Smooth muscle cell (in vitro differentiated cells): Measurements from ENCODE around the gene NR1I2. TPM values are rescaled to one million over a fixed set of nuclear protein-coding genes. Genes with fewer than 3 reads are reported as not detected.

Experiments
- polyA plus RNA-seq: library from polyadenylated mRNA; unstranded; fragments of >200 nt; fragmentation: Nextera tagmentation; extraction: Ambion mirVana; gene quantifications from 2 replicates; pipeline ENCODE4 v1.2.1, GENCODE V29; 2016
- total RNA-seq: library from RNA; depleted of rRNA; stranded (reverse); fragments of >200 nt; gene quantifications from 2 replicates; pipeline ENCODE4 v1.2.3, GENCODE V29; 2014

NR1I2 gene
- total and polyA plus RNA-seq, 2 experiments from 2014 or later, result not detected

Other genes starting within 250 kb of the NR1I2 start
- 0.04 TPM in 1 of 2 replicates, not detected in the other for gene CD80, start 222.5 kb upstream of the NR1I2 start, total RNA-seq
- gene CD80, start 222.5 kb upstream of the NR1I2 start, polyA plus RNA-seq, result not detected in 2 replicates
- 1.3 and 3.3 TPM in 2 replicates for gene ADPRH, start 202.6 kb upstream of the NR1I2 start, total RNA-seq
- gene ADPRH, start 202.6 kb upstream of the NR1I2 start, polyA plus RNA-seq, result 2.2 and 2.9 TPM in 2 replicates
- gene PLA1A, start 184.2 kb upstream of the NR1I2 start, total RNA-seq, result not detected in 2 replicates
- not detected in 2 replicates for gene PLA1A, start 184.2 kb upstream of the NR1I2 start, polyA plus RNA-seq
- gene POPDC2, start 121.5 kb upstream of the NR1I2 start, total RNA-seq, result 1.2 and 2.1 TPM in 2 replicates
- 0.94 and 1.5 TPM in 2 replicates for gene POPDC2, start 121.5 kb upstream of the NR1I2 start, polyA plus RNA-seq
- 22.7 and 69.4 TPM in 2 replicates for gene COX17, start 104.7 kb upstream of the NR1I2 start, total RNA-seq
- gene COX17, start 104.7 kb upstream of the NR1I2 start, polyA plus RNA-seq, result 47.0 and 60.0 TPM in 2 replicates
- 0.36 TPM in 1 of 2 replicates, not detected in the other for gene CFAP91, start 79.1 kb upstream of the NR1I2 start, total RNA-seq
- 0.40 TPM in 1 of 2 replicates, not detected in the other for gene CFAP91, start 79.1 kb upstream of the NR1I2 start, polyA plus RNA-seq